Measurements from ENCODE around the gene CCDC57.

DNA sequence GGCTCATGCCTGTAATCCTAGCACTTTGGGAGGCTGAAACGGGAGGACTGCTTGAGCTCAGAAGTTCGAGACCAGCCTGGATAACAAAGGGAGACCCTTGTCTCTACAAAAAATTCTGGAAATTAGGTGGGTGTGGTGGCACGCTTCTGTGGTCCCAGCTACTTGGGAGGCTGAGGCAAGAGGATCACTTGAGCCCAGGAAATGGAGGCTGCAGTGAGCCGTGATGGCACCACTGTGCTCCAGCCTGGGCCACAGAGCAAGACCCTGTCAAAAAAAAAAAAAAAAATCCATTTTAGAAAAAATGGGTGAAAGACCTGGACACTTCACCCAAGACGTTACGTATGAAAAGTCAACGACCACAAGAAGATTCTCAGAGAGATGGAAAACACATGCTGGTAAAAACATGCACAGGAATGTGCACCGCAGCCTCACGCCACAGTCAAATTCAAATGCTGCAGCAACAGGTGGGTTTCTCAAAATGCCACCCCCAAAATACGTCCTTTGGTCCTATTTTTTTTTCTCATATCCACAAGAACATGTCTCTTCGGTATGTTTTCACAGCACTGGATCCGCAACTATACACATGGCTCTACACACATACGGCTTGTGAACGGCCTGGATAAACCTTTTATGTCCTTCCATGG is 43.7 kb upstream of the CCDC57 start:
- TF ChIP-seq, protein P1, sequence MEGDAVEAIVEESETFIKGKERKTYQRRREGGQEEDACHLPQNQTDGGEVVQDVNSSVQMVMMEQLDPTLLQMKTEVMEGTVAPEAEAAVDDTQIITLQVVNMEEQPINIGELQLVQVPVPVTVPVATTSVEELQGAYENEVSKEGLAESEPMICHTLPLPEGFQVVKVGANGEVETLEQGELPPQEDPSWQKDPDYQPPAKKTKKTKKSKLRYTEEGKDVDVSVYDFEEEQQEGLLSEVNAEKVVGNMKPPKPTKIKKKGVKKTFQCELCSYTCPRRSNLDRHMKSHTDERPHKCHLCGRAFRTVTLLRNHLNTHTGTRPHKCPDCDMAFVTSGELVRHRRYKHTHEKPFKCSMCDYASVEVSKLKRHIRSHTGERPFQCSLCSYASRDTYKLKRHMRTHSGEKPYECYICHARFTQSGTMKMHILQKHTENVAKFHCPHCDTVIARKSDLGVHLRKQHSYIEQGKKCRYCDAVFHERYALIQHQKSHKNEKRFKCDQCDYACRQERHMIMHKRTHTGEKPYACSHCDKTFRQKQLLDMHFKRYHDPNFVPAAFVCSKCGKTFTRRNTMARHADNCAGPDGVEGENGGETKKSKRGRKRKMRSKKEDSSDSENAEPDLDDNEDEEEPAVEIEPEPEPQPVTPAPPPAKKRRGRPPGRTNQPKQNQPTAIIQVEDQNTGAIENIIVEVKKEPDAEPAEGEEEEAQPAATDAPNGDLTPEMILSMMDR (IDR thresholded peaks at IDR 0.05; ENCODE audit: low read depth, low read length, missing input control): no peak
- TF ChIP-seq RAD21 (IDR thresholded peaks at IDR 0.05) (no peak), YY1 (IDR thresholded peaks at IDR 0.05) (no peak), HNF4A (conservative IDR thresholded peaks at IDR 0.05) (no peak), TAF1 (conservative IDR thresholded peaks at IDR 0.05) (no peak), GABPA (IDR thresholded peaks at IDR 0.05 in 1 of 2, conservative IDR thresholded peaks at IDR 0.05 in 1 of 2) (no peak)

Data from liver (tissue), 3 donors.